Measurements from ENCODE around the gene CPT2. TPM values are rescaled to one million over a fixed set of nuclear protein-coding genes. Genes with fewer than 3 reads are reported as not detected.

The CPT2 gene
- total RNA-seq, 1 donor from 2014 or later, result 19.4 TPM

- DNase-seq (ENCODE audit: low spot score), result no peak
- Mint-ChIP-seq H3K4me1 (ENCODE audit: low read depth) (no peaks in the 10 kb centered on the region), H3K27ac (no peak overlapping the region), H3K36me3 (ENCODE audit: low read depth) (peaks cover 75% of the 10 kb centered on the region), H3K9me3 (peaks cover 30% of the 10 kb centered on the region), H3K4me3 (no peak overlapping the region), H3K27me3 (ENCODE audit: insufficient read depth) (no peaks in the 10 kb centered on the region)
- intact Hi-C loops (cut with micrococcal nuclease), result no loop called here
Observed at GRCh38 chr1:53206735-53207379, 10.2 kb downstream of the CPT2 start.

- intact Hi-C loops (cut with micrococcal nuclease), result no loop called here
- no peaks in the 10 kb centered on the region for H3K4me1 Mint-ChIP-seq (ENCODE audit: low read depth)
- H3K36me3 Mint-ChIP-seq (ENCODE audit: low read depth), result peaks cover 73% of the 10 kb centered on the region
- peaks cover 30% of the 10 kb centered on the region for H3K9me3 Mint-ChIP-seq
- DNase-seq (ENCODE audit: low spot score), result no peak
- H3K27me3 Mint-ChIP-seq (ENCODE audit: insufficient read depth), result no peaks in the 10 kb centered on the region
- no peak overlapping the region for H3K27ac Mint-ChIP-seq
- no peak overlapping the region for H3K4me3 Mint-ChIP-seq
Observed at GRCh38 chr1:53207726-53208125, 11.1 kb downstream of the CPT2 start.

GRCh38 chr1:53210352-53210751, 13.7 kb downstream of the CPT2 start:
- Mint-ChIP-seq H3K36me3 (ENCODE audit: low read depth) (peaks cover 56% of the 10 kb centered on the region), H3K27ac (no peak overlapping the region), H3K9me3 (peaks cover 19% of the 10 kb centered on the region), H3K4me1 (ENCODE audit: low read depth) (no peaks in the 10 kb centered on the region), H3K27me3 (ENCODE audit: insufficient read depth) (no peaks in the 10 kb centered on the region), H3K4me3 (no peak overlapping the region)
- intact Hi-C loops (cut with micrococcal nuclease), result no loop called here
- DNase-seq (ENCODE audit: low spot score), result no peak

GRCh38 chr1:53210954-53211353, 14.3 kb downstream of the CPT2 start:
- no peaks in the 10 kb centered on the region for H3K27me3 Mint-ChIP-seq (ENCODE audit: insufficient read depth)
- intact Hi-C loops (cut with micrococcal nuclease), result no loop called here
- H3K9me3 Mint-ChIP-seq, result peaks cover 15% of the 10 kb centered on the region
- no peaks in the 10 kb centered on the region for H3K4me1 Mint-ChIP-seq (ENCODE audit: low read depth)
- no peak overlapping the region for H3K27ac Mint-ChIP-seq
- no peak overlapping the region for H3K4me3 Mint-ChIP-seq
- peaks cover 52% of the 10 kb centered on the region for H3K36me3 Mint-ChIP-seq (ENCODE audit: low read depth)
- no peak for DNase-seq (ENCODE audit: low spot score)

- H3K4me3 Mint-ChIP-seq, result no peak overlapping the region
- peaks cover 28% of the 10 kb centered on the region for H3K36me3 Mint-ChIP-seq (ENCODE audit: low read depth)
- intact Hi-C loops (cut with micrococcal nuclease), result no loop called here
- no peak for DNase-seq (ENCODE audit: low spot score)
- H3K27me3 Mint-ChIP-seq (ENCODE audit: insufficient read depth), result no peaks in the 10 kb centered on the region
- no peak overlapping the region for H3K27ac Mint-ChIP-seq
- H3K9me3 Mint-ChIP-seq, result no peaks in the 10 kb centered on the region
- peaks cover 15% of the 10 kb centered on the region for H3K4me1 Mint-ChIP-seq (ENCODE audit: low read depth)
Observed at GRCh38 chr1:53214376-53214940, 17.8 kb downstream of the CPT2 start.

GRCh38 chr1:53218201-53218600, 21.6 kb downstream of the CPT2 start:
- Mint-ChIP-seq H3K27ac (no peak overlapping the region), H3K27me3 (ENCODE audit: insufficient read depth) (peaks cover 2% of the 10 kb centered on the region), H3K36me3 (ENCODE audit: low read depth) (peaks cover 15% of the 10 kb centered on the region), H3K4me1 (ENCODE audit: low read depth) (peaks cover 30% of the 10 kb centered on the region), H3K9me3 (no peaks in the 10 kb centered on the region), H3K4me3 (peak overlapping the region; percentile 90)
- intact Hi-C loops (cut with micrococcal nuclease), result no loop called here
- DNase-seq (ENCODE audit: low spot score), result no peak

- peaks cover 7% of the 10 kb centered on the region for H3K36me3 Mint-ChIP-seq (ENCODE audit: low read depth)
- intact Hi-C loops (cut with micrococcal nuclease), result loop anchor here (1.0 to 5.0 kb wide), 8 partner anchors 19 to 1498 kb away; partner anchors contain the start of genes CPT2, MAGOH, NDC1 and ORC1
- DNase-seq (ENCODE audit: low spot score), result no peak
- H3K9me3 Mint-ChIP-seq, result no peaks in the 10 kb centered on the region
- H3K4me1 Mint-ChIP-seq (ENCODE audit: low read depth), result peaks cover 30% of the 10 kb centered on the region
- H3K27ac Mint-ChIP-seq, result peak overlapping the region; percentile 97
- peaks cover 2% of the 10 kb centered on the region for H3K27me3 Mint-ChIP-seq (ENCODE audit: insufficient read depth)
- H3K4me3 Mint-ChIP-seq, result peak overlapping the region; percentile 90
Observed at GRCh38 chr1:53219711-53220110, 23.1 kb downstream of the CPT2 start.

GRCh38 chr1:53220171-53220961, 23.7 kb downstream of the CPT2 start, which contains the start of gene CZIB:
Gene CZIB, minus strand, starts transcription at chr1:53220634. Its CDS starts 59 bp downstream, at chr1:53220575.
- peak within 1 kb of the TSS; percentile 90 for H3K4me3 Mint-ChIP-seq
- intact Hi-C loops (cut with micrococcal nuclease), result loop anchor here (1.0 to 5.0 kb wide), 8 partner anchors 18 to 1497 kb away; partner anchors contain the start of genes CPT2, MAGOH, NDC1 and ORC1
- peak; percentile 92 for DNase-seq (ENCODE audit: low spot score)
- peaks cover 2% of the 10 kb centered on the region for H3K27me3 Mint-ChIP-seq (ENCODE audit: insufficient read depth)
- H3K27ac Mint-ChIP-seq, result peak within 1 kb of the TSS; percentile 97
- peaks cover 30% of the 10 kb centered on the region for H3K4me1 Mint-ChIP-seq (ENCODE audit: low read depth)
- H3K36me3 Mint-ChIP-seq (ENCODE audit: low read depth), result peaks cover 5% of the 10 kb centered on the region
- no peaks in the 10 kb centered on the region for H3K9me3 Mint-ChIP-seq

GRCh38 chr1:53220962-53221286, 24.3 kb downstream of the CPT2 start:
- Mint-ChIP-seq H3K27ac (peak overlapping the region; percentile 97), H3K4me3 (peak overlapping the region; percentile 90), H3K36me3 (ENCODE audit: low read depth) (peaks cover 5% of the 10 kb centered on the region), H3K27me3 (ENCODE audit: insufficient read depth) (peaks cover 2% of the 10 kb centered on the region), H3K9me3 (no peaks in the 10 kb centered on the region), H3K4me1 (ENCODE audit: low read depth) (peaks cover 30% of the 10 kb centered on the region)
- intact Hi-C loops (cut with micrococcal nuclease), result loop anchor here (1.0 to 5.0 kb wide), 8 partner anchors 17 to 1496 kb away; partner anchors contain the start of genes CPT2, MAGOH, NDC1 and ORC1
- no peak for DNase-seq (ENCODE audit: low spot score)

- H3K4me1 Mint-ChIP-seq (ENCODE audit: low read depth), result peaks cover 28% of the 10 kb centered on the region
- intact Hi-C loops (cut with micrococcal nuclease), result loop anchor here (1.0 to 5.0 kb wide), 9 partner anchors 17 to 1527 kb away; partner anchors contain the start of genes BTF3L4, CC2D1B, CPT2 and CZIB
- H3K36me3 Mint-ChIP-seq (ENCODE audit: low read depth), result peaks cover 31% of the 10 kb centered on the region
- H3K9me3 Mint-ChIP-seq, result no peaks in the 10 kb centered on the region
- DNase-seq (ENCODE audit: low spot score), result no peak
- H3K4me3 Mint-ChIP-seq, result peak overlapping the region; percentile 97
- no peaks in the 10 kb centered on the region for H3K27me3 Mint-ChIP-seq (ENCODE audit: insufficient read depth)
- peak overlapping the region; percentile 98 for H3K27ac Mint-ChIP-seq
Observed at GRCh38 chr1:53237638-53238037, 41.0 kb downstream of the CPT2 start.

GRCh38 chr1:53238197-53239155, 41.9 kb downstream of the CPT2 start, which contains the start of gene MAGOH:
Gene MAGOH, minus strand, starts transcription at chr1:53238518. Its CDS starts 70 bp downstream, at chr1:53238448.
- intact Hi-C loops (cut with micrococcal nuclease), result loop anchor here (1.0 to 5.0 kb wide), 9 partner anchors 18 to 1526 kb away; partner anchors contain the start of genes BTF3L4, CC2D1B, CPT2 and CZIB
- Mint-ChIP-seq H3K27me3 (ENCODE audit: insufficient read depth) (no peaks in the 10 kb centered on the region), H3K9me3 (no peaks in the 10 kb centered on the region), H3K4me1 (ENCODE audit: low read depth) (peaks cover 28% of the 10 kb centered on the region), H3K27ac (peak within 1 kb of the TSS; percentile 98), H3K4me3 (peak within 1 kb of the TSS; percentile 97), H3K36me3 (ENCODE audit: low read depth) (peaks cover 27% of the 10 kb centered on the region)
- peak; percentile 93 for DNase-seq (ENCODE audit: low spot score)

GRCh38 chr1:53241828-53242227, 45.2 kb downstream of the CPT2 start:
- Mint-ChIP-seq H3K36me3 (ENCODE audit: low read depth) (peaks cover 31% of the 10 kb centered on the region), H3K9me3 (no peaks in the 10 kb centered on the region), H3K27me3 (ENCODE audit: insufficient read depth) (no peaks in the 10 kb centered on the region), H3K4me3 (no peak overlapping the region), H3K27ac (no peak overlapping the region), H3K4me1 (ENCODE audit: low read depth) (peaks cover 17% of the 10 kb centered on the region)
- intact Hi-C loops (cut with micrococcal nuclease), result no loop called here
- no peak for DNase-seq (ENCODE audit: low spot score)
